HEK293 (cell line): ENCODE results near the gene AKAP9.

Experiments
- CTCF ChIA-PET: fragments of 350-600 bp; formaldehyde crosslinking; extraction: SDS; loops from one replicate; lab custom pipeline; 2021; ENCODE audit warnings: antibody characterized with exemption; lab: Yijun Ruan, JAX
- POLR2A ChIA-PET: fragments of 300-600 bp; formaldehyde crosslinking; extraction: SDS; loops from one replicate; lab custom pipeline; 2020; ENCODE audit warnings: antibody characterized with exemption, inconsistent platforms; lab: Yijun Ruan, JAX
- H3K27ac ChIP-seq: fragments of 200-500 bp; sonication (Bioruptor generic); 2 replicates; pipeline ENCODE4 v1.5.1; 2014; ENCODE audit warnings: low read depth, low read length, control low read depth, inconsistent platforms; ENCODE audit errors: extremely low read depth
- H3K36me3 ChIP-seq, 2 experiments: fragments of 200-500 bp in 1 of 2; sonication (Bioruptor generic) in 1 of 2; 1 replicate in 1 of 2; 2 replicates in 1 of 2; pipeline ENCODE4 v1.5.1; 2014 to 2017; ENCODE audit warnings: inconsistent platforms in 2 of 2, low read length in 2 of 2; ENCODE audit not compliant: control insufficient read depth in 2 of 2, insufficient read depth in 1 of 2
- H3K4me1 ChIP-seq: fragments of 200-500 bp; sonication (Bioruptor generic); 2 replicates; pipeline ENCODE4 v1.5.1; 2014; ENCODE audit warnings: mild to moderate bottlenecking, low read length, inconsistent platforms; ENCODE audit not compliant: control insufficient read depth, insufficient read depth
- H3K4me3 ChIP-seq: 2 replicates; pipeline ENCODE4 v1.5.1; 2011; ENCODE audit warnings: low read depth, mild to moderate bottlenecking, control low read depth, low read length, moderate library complexity
- H3K9me3 ChIP-seq: fragments of 200-500 bp; sonication (Bioruptor generic); 2 replicates; pipeline ENCODE4 v1.5.1; 2014; ENCODE audit warnings: low read depth, low read length, inconsistent platforms; ENCODE audit not compliant: control insufficient read depth, insufficient read depth
- EGR2 ChIP-seq: fragments of 450-650 bp; formaldehyde crosslinking; IDR thresholded peaks from 2 replicates; pipeline ENCODE4 v1.5.1; 2016; ENCODE audit warnings: low read depth, missing biosample characterization, missing genetic modification characterization
- OVOL3 ChIP-seq: fragments of 450-650 bp; formaldehyde crosslinking; IDR thresholded peaks from 2 replicates; pipeline ENCODE4 v1.5.1; 2016; ENCODE audit warnings: missing biosample characterization, missing genetic modification characterization
- PRDM2 ChIP-seq: fragments of 450-650 bp; formaldehyde crosslinking; IDR thresholded peaks from 2 replicates; pipeline ENCODE4 v1.5.1; 2016; ENCODE audit warnings: missing biosample characterization, missing genetic modification characterization, borderline replicate concordance
- SALL2 ChIP-seq: fragments of 450-650 bp; formaldehyde crosslinking; IDR thresholded peaks from 2 replicates; pipeline ENCODE4 v1.5.0; 2017; ENCODE audit warnings: missing biosample characterization, mild to moderate bottlenecking, missing genetic modification characterization, borderline replicate concordance
- WT1 ChIP-seq: fragments of 450-650 bp; formaldehyde crosslinking; IDR thresholded peaks from 2 replicates; pipeline ENCODE4 v1.5.1; 2016; ENCODE audit warnings: missing biosample characterization, missing genetic modification characterization
- YY2 ChIP-seq: fragments of 450-650 bp; formaldehyde crosslinking; IDR thresholded peaks from 2 replicates; pipeline ENCODE4 v1.5.1; 2016; ENCODE audit warnings: missing biosample characterization, missing genetic modification characterization
- ZBTB10 ChIP-seq: fragments of 450-650 bp; formaldehyde crosslinking; IDR thresholded peaks from 2 replicates; pipeline ENCODE4 v1.5.1; 2016; ENCODE audit warnings: missing biosample characterization, missing genetic modification characterization
- ZFHX2 ChIP-seq: fragments of 450-650 bp; formaldehyde crosslinking; conservative IDR thresholded peaks from 2 replicates; pipeline ENCODE4 v1.5.1; 2016; ENCODE audit warnings: missing biosample characterization, missing genetic modification characterization
- ZFP69B ChIP-seq: fragments of 450-650 bp; formaldehyde crosslinking; IDR thresholded peaks from 2 replicates; pipeline ENCODE4 v1.5.1; 2016; ENCODE audit warnings: missing biosample characterization, missing genetic modification characterization
- ZNF175 ChIP-seq: fragments of 450-650 bp; formaldehyde crosslinking; IDR thresholded peaks from 2 replicates; pipeline ENCODE4 v1.5.1; 2016; ENCODE audit warnings: missing biosample characterization, missing genetic modification characterization
- ZNF202 ChIP-seq: fragments of 450-650 bp; formaldehyde crosslinking; IDR thresholded peaks from 2 replicates; pipeline ENCODE4 v1.5.1; 2016; ENCODE audit warnings: missing biosample characterization, missing genetic modification characterization, borderline replicate concordance
- ZNF211 ChIP-seq: fragments of 450-650 bp; formaldehyde crosslinking; IDR thresholded peaks from 2 replicates; pipeline ENCODE4 v1.5.1; 2016; ENCODE audit warnings: low read depth, missing biosample characterization, missing genetic modification characterization
- ZNF24 ChIP-seq: fragments of 450-650 bp; formaldehyde crosslinking; IDR thresholded peaks from 2 replicates; pipeline ENCODE4 v1.5.1; 2016; ENCODE audit warnings: missing biosample characterization, missing genetic modification characterization
- ZNF248 ChIP-seq: fragments of 450-650 bp; formaldehyde crosslinking; IDR thresholded peaks from 2 replicates; pipeline ENCODE4 v1.5.1; 2017; ENCODE audit warnings: missing biosample characterization, missing genetic modification characterization
- ZNF335 ChIP-seq: fragments of 450-650 bp; formaldehyde crosslinking; conservative IDR thresholded peaks from 2 replicates; pipeline ENCODE4 v1.5.1; 2016; ENCODE audit warnings: missing biosample characterization, missing genetic modification characterization
- ZNF473 ChIP-seq: fragments of 450-650 bp; formaldehyde crosslinking; IDR thresholded peaks from 2 replicates; pipeline ENCODE4 v1.5.1; 2017; ENCODE audit warnings: missing biosample characterization, missing genetic modification characterization
- ZNF510 ChIP-seq: fragments of 450-650 bp; formaldehyde crosslinking; IDR thresholded peaks from 2 replicates; pipeline ENCODE4 v1.5.1; 2018; ENCODE audit warnings: mild to moderate bottlenecking, missing genetic modification characterization, missing biosample characterization; ENCODE audit not compliant: insufficient replicate concordance
- ZNF548 ChIP-seq: fragments of 450-650 bp; formaldehyde crosslinking; IDR thresholded peaks from 2 replicates; pipeline ENCODE4 v1.5.1; 2016; ENCODE audit warnings: missing biosample characterization, missing genetic modification characterization
- ZNF610 ChIP-seq: fragments of 450-650 bp; formaldehyde crosslinking; IDR thresholded peaks from 2 replicates; pipeline ENCODE4 v1.5.1; 2016; ENCODE audit warnings: missing biosample characterization, missing genetic modification characterization, borderline replicate concordance
- ZNF692 ChIP-seq: fragments of 450-650 bp; formaldehyde crosslinking; IDR thresholded peaks from 2 replicates; pipeline ENCODE4 v1.5.1; 2016; ENCODE audit warnings: missing biosample characterization, missing genetic modification characterization
- ZSCAN30 ChIP-seq: fragments of 450-650 bp; IDR thresholded peaks from 2 replicates; pipeline ENCODE4 v1.5.1; 2018; ENCODE audit warnings: missing biosample characterization, mild to moderate bottlenecking, missing genetic modification characterization, moderate library complexity
- TF ChIP-seq, protein P1 (sequence below): fragments of 450-650 bp; formaldehyde crosslinking; IDR thresholded peaks from 2 replicates; pipeline ENCODE4 v1.5.1; 2016; ENCODE audit warnings: missing biosample characterization, missing genetic modification characterization

Gene AKAP9

DNA sequence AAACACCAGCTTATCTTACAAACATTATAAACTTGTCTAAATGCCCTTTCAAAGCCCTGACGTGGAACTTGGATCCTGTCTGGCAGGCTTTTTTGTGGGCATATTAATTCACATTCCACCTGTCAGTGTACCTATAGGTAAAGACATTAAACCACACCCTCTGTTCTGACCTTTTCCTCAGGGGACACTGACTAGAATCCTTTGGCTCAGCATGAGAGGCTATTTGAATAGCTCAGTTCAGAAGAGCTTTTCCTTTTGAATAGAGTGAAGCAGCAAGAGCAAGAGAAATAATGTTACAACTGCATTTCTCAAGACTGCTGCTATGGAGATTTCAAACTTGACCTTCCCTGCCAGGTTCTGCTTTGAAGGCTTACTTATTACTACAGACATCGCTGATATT is 116.7 kb downstream of the AKAP9 start:
- H3K4me3 ChIP-seq = no peak overlapping the region
- peaks cover 4 to 10% of the 10 kb centered on the region in 2 experiments; a peak in 2 of 3 replicates for H3K36me3 ChIP-seq
- ChIA-PET CTCF (interaction anchor here (0.6 to 1.3 kb wide), 2 partner anchors 176 to 188 kb away, joined by 3 to 4 read pairs; partner anchors contain the start of genes ANKIB1 and KRIT1), POLR2A (interaction anchor here (1.1 kb wide), 1 partner anchor 11 kb away, joined by 3 read pairs; no protein-coding TSS in a partner anchor)
- H3K27ac ChIP-seq = no peak overlapping the region
- no peaks in the 10 kb centered on the region for H3K9me3 ChIP-seq
- peaks cover 16% of the 10 kb centered on the region for H3K4me1 ChIP-seq
- TF ChIP-seq ZSCAN30 = no peak
- no peak for TF ChIP-seq ZNF175 (tag by site-specific recombination)
- no peak for TF ChIP-seq WT1
- TF ChIP-seq ZFP69B (tag by site-specific recombination) = no peak
- no peak for TF ChIP-seq YY2 (tag by site-specific recombination)
- TF ChIP-seq, protein P1, sequence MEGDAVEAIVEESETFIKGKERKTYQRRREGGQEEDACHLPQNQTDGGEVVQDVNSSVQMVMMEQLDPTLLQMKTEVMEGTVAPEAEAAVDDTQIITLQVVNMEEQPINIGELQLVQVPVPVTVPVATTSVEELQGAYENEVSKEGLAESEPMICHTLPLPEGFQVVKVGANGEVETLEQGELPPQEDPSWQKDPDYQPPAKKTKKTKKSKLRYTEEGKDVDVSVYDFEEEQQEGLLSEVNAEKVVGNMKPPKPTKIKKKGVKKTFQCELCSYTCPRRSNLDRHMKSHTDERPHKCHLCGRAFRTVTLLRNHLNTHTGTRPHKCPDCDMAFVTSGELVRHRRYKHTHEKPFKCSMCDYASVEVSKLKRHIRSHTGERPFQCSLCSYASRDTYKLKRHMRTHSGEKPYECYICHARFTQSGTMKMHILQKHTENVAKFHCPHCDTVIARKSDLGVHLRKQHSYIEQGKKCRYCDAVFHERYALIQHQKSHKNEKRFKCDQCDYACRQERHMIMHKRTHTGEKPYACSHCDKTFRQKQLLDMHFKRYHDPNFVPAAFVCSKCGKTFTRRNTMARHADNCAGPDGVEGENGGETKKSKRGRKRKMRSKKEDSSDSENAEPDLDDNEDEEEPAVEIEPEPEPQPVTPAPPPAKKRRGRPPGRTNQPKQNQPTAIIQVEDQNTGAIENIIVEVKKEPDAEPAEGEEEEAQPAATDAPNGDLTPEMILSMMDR (tag by site-specific recombination) = no peak
- TF ChIP-seq ZNF692 = no peak
- no peak for TF ChIP-seq SALL2 (tag by site-specific recombination)
- no peak for TF ChIP-seq ZFHX2 (tag by site-specific recombination)
- no peak for TF ChIP-seq ZNF473 (tag by site-specific recombination)
- TF ChIP-seq ZNF610 (tag by site-specific recombination) = no peak
- TF ChIP-seq ZNF248 (tag by site-specific recombination) = no peak
- TF ChIP-seq OVOL3 (tag by site-specific recombination) = no peak
- TF ChIP-seq ZNF202 (tag by site-specific recombination) = no peak

DNA sequence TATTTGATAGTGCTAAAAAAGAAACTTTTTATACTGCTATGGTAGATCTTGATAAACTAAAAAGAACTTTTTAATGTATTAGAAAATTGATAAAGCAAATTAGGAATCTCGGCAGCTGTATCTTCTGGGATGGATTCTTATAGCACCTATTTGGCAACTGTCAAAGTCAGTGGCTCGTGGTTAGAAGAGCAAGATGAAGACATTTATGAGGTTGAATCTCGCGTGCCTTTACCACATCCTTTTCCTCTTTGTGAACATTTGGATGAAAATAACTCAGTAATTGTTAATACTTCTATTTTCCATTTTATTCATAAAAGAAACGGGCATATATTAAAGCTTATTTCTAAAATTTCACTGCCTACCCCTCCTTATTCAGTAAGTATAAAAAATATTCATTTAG is 117.4 kb downstream of the AKAP9 start:
- peaks cover 16% of the 10 kb centered on the region for H3K4me1 ChIP-seq
- no peaks in the 10 kb centered on the region for H3K9me3 ChIP-seq
- ChIA-PET CTCF (no interaction called here), POLR2A (interaction anchor here (1.1 kb wide), 1 partner anchor 11 kb away, joined by 3 read pairs; no protein-coding TSS in a partner anchor)
- H3K36me3 ChIP-seq = peaks cover 4 to 5% of the 10 kb centered on the region in 2 experiments; a peak in 2 of 3 replicates
- no peak overlapping the region for H3K27ac ChIP-seq
- H3K4me3 ChIP-seq = no peak overlapping the region
- no peak for TF ChIP-seq ZNF335 (tag by site-specific recombination)
- TF ChIP-seq ZNF548 (tag by site-specific recombination) = no peak
- TF ChIP-seq ZNF510 (tag by site-specific recombination) = no peak
- TF ChIP-seq ZNF211 (tag by site-specific recombination) = no peak
- no peak for TF ChIP-seq ZBTB10
- no peak for TF ChIP-seq ZNF24 (tag by site-specific recombination)
- no peak for TF ChIP-seq PRDM2
- TF ChIP-seq EGR2 (tag by site-specific recombination) = no peak
